Tibial nerve (tissue), 3 donors: ENCODE data around the gene STOX1.

Experiments used
- EP300 ChIP-seq, 2 donors: sonication (generic); formaldehyde crosslinking; IDR thresholded peaks; one replicate each; pipeline ENCODE4 v1.6.1; 2017; ENCODE audit warnings: antibody characterized with exemption in 2 of 2, mild to moderate bottlenecking in 1 of 2
- POLR2A ChIP-seq, 2 donors: fragments of 450-650 bp; IDR thresholded peaks; one replicate each; pipeline ENCODE4 v1.6.1; 2017; ENCODE audit warnings: antibody characterized with exemption in 2 of 2, mild to moderate bottlenecking in 2 of 2, moderate library complexity in 2 of 2

DNA sequence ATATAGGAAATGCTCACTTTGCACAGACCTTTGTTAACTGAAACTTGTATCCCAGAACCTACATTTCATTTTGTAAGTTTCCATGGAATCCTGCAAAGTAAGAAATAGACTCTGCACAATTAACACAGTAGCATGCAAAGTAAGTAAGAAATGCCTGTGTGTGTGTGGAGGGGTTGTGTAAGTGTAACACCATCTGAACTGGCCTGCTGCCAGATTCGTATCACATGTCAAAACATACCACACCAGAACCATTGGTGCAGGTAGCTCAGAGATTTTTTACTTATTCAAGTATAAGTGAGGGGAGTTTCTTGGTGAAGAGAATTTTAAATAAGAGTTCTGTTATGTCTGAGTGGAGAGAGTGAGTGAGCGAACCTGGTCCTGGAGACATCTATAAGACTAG lies 110.8 kb downstream of the STOX1 start:
- TF ChIP-seq POLR2A (IDR thresholded peaks at IDR 0.05), result no peak
- no peak for TF ChIP-seq EP300 (IDR thresholded peaks at IDR 0.05)
